Measurements from ENCODE around the gene KRTAP9-7.
"Not testable (repeated sequence)": the region's sequence is repeated elsewhere in the genome, so short reads cannot be mapped to it uniquely, and the experiment has no call there.

KRTAP9-7 gene, protein sequence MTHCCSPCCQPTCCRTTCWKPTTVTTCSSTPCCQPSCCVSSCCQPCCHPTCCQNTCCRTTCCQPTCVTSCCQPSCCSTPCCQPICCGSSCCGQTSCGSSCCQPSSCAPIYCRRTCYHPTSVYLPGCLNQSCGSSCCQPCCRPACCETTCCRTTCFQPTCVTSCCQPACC

DNA sequence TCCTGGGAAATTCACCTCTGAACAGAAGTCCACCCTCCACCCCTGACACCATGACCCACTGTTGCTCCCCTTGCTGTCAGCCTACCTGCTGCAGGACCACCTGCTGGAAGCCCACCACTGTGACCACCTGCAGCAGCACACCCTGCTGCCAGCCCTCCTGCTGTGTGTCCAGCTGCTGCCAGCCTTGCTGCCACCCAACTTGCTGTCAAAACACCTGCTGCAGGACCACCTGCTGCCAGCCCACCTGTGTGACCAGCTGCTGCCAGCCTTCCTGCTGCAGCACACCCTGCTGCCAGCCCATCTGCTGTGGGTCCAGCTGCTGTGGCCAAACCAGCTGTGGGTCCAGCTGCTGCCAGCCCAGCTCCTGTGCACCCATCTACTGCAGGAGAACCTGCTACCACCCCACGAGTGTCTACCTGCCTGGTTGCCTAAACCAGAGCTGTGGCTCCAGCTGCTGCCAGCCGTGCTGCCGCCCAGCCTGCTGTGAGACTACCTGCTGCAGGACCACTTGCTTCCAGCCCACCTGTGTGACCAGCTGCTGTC, at the start of gene KRTAP9-7:
Gene KRTAP9-7 (plus strand): TSS at position 51 of the 543 bp plus-strand sequence. CDS start 0 bp downstream, at position 51.
- not testable (repeated sequence) for H3K27ac ChIP-seq (ENCODE audit: low read length); H3K36me3 ChIP-seq (ENCODE audit: insufficient read depth, low read depth, low read length); H3K9ac ChIP-seq (ENCODE audit: low read depth, low read length); H3K9me3 ChIP-seq (ENCODE audit: insufficient read depth, low read depth, low read length); H3K4me3 ChIP-seq (ENCODE audit: low read length); H3K4me1 ChIP-seq (ENCODE audit: insufficient read depth, low read length); H3K27me3 ChIP-seq (ENCODE audit: insufficient read depth, low read length)

DNA sequence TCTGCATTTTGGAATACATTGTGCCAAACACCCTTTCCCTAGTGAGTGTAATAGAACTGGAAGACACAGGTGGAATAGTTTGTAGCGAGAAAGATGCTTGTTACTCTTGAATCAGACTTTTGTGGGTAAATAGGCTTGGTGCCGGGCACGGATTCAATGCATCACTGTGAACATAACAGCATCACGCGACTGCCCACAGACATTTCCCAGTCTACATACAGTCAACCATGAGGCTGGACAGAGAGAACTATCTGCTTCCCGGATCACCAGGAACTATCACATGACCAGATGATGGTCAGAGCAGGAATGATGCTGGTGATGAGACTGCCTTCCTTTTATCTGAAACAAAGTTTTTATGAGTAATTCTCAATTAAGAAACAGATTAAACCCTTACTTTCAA, 49.4 kb upstream of the KRTAP9-7 start:
- Histone ChIP-seq H3K4me1 (ENCODE audit: insufficient read depth, low read length) (no peaks in the 10 kb centered on the region), H3K36me3 (ENCODE audit: insufficient read depth, low read depth, low read length) (no peaks in the 10 kb centered on the region), H3K9ac (ENCODE audit: low read depth, low read length) (no peak overlapping the region)

DNA sequence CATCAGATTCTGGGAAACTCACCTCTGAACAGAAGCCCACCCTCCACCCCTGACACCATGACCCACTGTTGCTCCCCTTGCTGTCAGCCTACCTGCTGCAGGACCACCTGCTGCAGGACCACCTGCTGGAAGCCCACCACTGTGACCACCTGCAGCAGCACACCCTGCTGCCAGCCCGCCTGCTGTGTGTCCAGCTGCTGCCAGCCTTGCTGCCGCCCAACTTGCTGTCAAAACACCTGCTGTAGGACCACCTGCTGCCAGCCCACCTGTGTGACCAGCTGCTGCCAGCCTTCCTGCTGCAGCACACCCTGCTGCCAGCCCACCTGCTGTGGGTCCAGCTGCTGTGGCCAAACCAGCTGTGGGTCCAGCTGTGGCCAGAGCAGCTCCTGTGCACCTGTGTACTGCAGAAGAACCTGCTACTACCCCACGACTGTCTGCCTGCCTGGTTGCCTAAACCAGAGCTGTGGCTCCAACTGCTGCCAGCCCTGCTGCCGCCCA, 48.9 kb upstream of the KRTAP9-7 start, which contains the start of gene KRTAP9-2:
Gene KRTAP9-2 (plus strand): TSS at position 51 of the 498 bp plus-strand sequence. CDS start 7 bp downstream, at position 58.
- H3K27me3 ChIP-seq (ENCODE audit: insufficient read depth, low read length); H3K36me3 ChIP-seq (ENCODE audit: insufficient read depth, low read depth, low read length); H3K4me1 ChIP-seq (ENCODE audit: insufficient read depth, low read length); H3K27ac ChIP-seq (ENCODE audit: low read length); H3K4me3 ChIP-seq (ENCODE audit: low read length); H3K9me3 ChIP-seq (ENCODE audit: insufficient read depth, low read depth, low read length); H3K9ac ChIP-seq (ENCODE audit: low read depth, low read length): not testable (repeated sequence)

More for the DNA sequence above, 49.4 kb upstream of the KRTAP9-7 start:
- Histone ChIP-seq H3K27ac (ENCODE audit: low read length) (no peak overlapping the region), H3K4me3 (ENCODE audit: low read length) (no peak overlapping the region), H3K27me3 (ENCODE audit: insufficient read depth, low read length) (no peaks in the 10 kb centered on the region), H3K9me3 (ENCODE audit: insufficient read depth, low read depth, low read length) (no peaks in the 10 kb centered on the region)

DNA sequence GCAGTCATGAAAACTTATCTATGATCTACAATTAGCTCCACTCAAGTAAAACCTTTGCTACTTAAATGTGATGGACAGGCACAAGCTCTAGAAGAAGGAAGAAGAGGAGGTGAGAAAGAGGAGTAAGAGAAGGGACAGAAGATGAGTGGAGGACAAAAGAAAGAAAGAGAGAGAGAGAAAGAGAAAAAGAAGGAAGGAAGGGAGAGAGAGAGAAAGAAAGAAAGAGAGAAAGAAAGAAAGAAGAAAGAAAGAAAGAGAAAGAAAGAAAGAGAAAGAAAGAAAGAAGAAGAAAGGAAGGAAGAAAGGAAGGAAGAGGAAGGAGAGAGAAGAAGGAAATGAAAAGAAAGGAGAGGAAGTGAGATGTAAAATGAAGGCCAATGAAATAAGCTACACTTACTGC, 45.4 kb upstream of the KRTAP9-7 start:
- H3K9me3 ChIP-seq (ENCODE audit: insufficient read depth, low read depth, low read length), result no peaks in the 10 kb centered on the region
- no peaks in the 10 kb centered on the region for H3K36me3 ChIP-seq (ENCODE audit: insufficient read depth, low read depth, low read length)
- H3K27me3 ChIP-seq (ENCODE audit: insufficient read depth, low read length), result no peaks in the 10 kb centered on the region
- H3K9ac ChIP-seq (ENCODE audit: low read depth, low read length), result no peak overlapping the region
- H3K27ac ChIP-seq (ENCODE audit: low read length), result no peak overlapping the region
- no peaks in the 10 kb centered on the region for H3K4me1 ChIP-seq (ENCODE audit: insufficient read depth, low read length)
- no peak overlapping the region for H3K4me3 ChIP-seq (ENCODE audit: low read length)

DNA sequence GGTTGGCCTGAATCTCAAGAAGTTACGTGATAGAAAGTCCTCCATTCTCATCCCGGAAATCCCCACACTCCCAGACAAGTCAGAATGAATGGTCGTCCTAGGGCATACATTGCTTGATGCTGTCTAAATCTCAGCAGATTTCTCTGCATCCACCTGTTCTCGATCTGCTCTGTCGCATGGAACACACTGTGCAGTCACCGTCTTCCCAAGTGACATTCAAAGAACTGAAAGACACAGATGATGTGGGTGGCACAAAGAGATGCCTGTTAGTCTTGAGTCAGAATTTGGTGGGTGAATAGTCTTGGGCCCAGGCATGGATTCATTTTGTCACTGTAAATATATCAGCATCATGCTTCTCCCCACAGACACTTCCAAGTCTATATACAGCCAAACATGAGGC, 43.8 kb upstream of the KRTAP9-7 start:
- Histone ChIP-seq H3K4me3 (ENCODE audit: low read length) (no peak overlapping the region), H3K27me3 (ENCODE audit: insufficient read depth, low read length) (no peaks in the 10 kb centered on the region)

DNA sequence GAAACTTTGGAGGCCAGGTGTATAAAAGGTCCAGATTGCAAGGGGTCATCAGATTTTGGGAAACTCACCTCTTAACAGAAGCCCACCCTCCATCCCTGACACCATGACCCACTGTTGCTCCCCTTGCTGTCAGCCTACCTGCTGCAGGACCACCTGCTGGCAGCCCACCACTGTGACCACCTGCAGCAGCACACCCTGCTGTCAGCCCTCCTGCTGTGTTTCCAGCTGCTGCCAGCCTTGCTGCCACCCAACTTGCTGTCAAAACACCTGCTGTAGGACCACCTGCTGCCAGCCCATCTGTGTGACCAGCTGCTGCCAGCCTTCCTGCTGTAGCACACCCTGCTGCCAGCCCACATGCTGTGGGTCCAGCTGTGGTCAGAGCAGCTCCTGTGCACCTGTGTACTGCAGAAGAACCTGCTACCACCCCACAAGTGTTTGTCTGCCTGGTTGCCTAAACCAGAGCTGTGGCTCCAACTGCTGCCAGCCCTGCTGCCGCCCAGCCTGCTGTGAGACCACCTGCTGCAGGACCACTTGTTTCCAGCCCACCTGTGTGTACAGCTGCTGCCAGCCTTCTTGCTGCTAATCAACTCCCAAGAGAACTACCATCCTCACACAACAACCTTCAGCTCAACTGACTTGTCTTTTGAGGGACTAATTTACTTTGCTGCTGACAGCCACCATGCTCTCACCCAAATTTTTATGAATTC, 42.9 kb upstream of the KRTAP9-7 start, which contains the start of gene KRTAP9-3:
Gene KRTAP9-3 (plus strand): TSS at position 51 of the 707 bp plus-strand sequence. CDS start 53 bp downstream, at position 104.
- not testable (repeated sequence) for H3K27me3 ChIP-seq (ENCODE audit: insufficient read depth, low read length); H3K4me1 ChIP-seq (ENCODE audit: insufficient read depth, low read length); H3K9ac ChIP-seq (ENCODE audit: low read depth, low read length); H3K4me3 ChIP-seq (ENCODE audit: low read length); H3K9me3 ChIP-seq (ENCODE audit: insufficient read depth, low read depth, low read length); H3K27ac ChIP-seq (ENCODE audit: low read length); H3K36me3 ChIP-seq (ENCODE audit: insufficient read depth, low read depth, low read length)

More for the DNA sequence above, 43.8 kb upstream of the KRTAP9-7 start:
- H3K36me3 ChIP-seq (ENCODE audit: insufficient read depth, low read depth, low read length), result no peaks in the 10 kb centered on the region
- H3K9ac ChIP-seq (ENCODE audit: low read depth, low read length), result no peak overlapping the region
- H3K9me3 ChIP-seq (ENCODE audit: insufficient read depth, low read depth, low read length), result no peaks in the 10 kb centered on the region
- H3K27ac ChIP-seq (ENCODE audit: low read length), result no peak overlapping the region
- no peaks in the 10 kb centered on the region for H3K4me1 ChIP-seq (ENCODE audit: insufficient read depth, low read length)

DNA sequence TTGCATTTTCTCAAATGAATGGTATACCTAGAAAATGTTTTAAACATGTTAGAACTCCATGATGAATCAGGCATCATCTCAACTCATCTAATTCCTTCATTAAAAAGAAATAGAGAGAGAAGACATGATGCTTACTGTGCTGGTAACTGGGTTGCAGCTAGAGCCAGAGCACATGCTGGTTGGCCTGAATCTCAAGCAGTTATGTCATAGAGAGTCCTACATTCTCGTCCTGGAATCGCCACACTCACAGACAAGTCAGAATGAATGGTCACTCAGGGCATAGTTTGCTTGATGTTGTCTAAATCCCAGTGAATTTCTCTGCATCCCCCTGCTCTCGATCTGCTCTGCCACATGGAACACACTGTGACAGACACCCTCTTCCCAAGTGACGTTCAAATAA, 38.4 kb upstream of the KRTAP9-7 start:
- H3K4me1 ChIP-seq (ENCODE audit: insufficient read depth, low read length), result not testable (repeated sequence)

DNA sequence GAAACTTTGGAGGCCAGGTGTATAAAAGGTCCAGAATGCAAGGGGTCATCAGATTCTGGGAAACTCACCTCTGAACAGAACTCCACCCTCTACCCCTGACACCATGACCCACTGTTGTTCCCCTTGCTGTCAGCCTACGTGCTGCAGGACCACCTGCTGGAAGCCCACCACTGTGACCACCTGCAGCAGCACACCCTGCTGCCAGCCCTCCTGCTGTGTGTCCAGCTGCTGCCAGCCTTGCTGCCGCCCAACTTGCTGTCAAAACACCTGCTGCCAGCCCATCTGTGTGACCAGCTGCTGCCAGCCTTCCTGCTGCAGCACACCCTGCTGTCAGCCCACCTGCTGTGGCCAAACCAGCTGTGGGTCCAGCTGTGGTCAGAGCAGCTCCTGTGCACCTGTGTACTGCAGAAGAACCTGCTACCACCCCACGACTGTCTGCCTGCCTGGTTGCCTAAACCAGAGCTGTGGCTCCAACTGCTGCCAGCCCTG, 37.5 kb upstream of the KRTAP9-7 start, which contains the start of gene KRTAP9-8:
Gene KRTAP9-8 (plus strand): TSS at position 51 of the 489 bp plus-strand sequence. CDS start 53 bp downstream, at position 104.
- H3K36me3 ChIP-seq (ENCODE audit: insufficient read depth, low read depth, low read length); H3K9me3 ChIP-seq (ENCODE audit: insufficient read depth, low read depth, low read length); H3K9ac ChIP-seq (ENCODE audit: low read depth, low read length); H3K27me3 ChIP-seq (ENCODE audit: insufficient read depth, low read length); H3K4me1 ChIP-seq (ENCODE audit: insufficient read depth, low read length); H3K27ac ChIP-seq (ENCODE audit: low read length); H3K4me3 ChIP-seq (ENCODE audit: low read length): not testable (repeated sequence)

More for the DNA sequence above, 38.4 kb upstream of the KRTAP9-7 start:
- not testable (repeated sequence) for H3K4me3 ChIP-seq (ENCODE audit: low read length); H3K27ac ChIP-seq (ENCODE audit: low read length); H3K9ac ChIP-seq (ENCODE audit: low read depth, low read length); H3K9me3 ChIP-seq (ENCODE audit: insufficient read depth, low read depth, low read length); H3K27me3 ChIP-seq (ENCODE audit: insufficient read depth, low read length); H3K36me3 ChIP-seq (ENCODE audit: insufficient read depth, low read depth, low read length)

DNA sequence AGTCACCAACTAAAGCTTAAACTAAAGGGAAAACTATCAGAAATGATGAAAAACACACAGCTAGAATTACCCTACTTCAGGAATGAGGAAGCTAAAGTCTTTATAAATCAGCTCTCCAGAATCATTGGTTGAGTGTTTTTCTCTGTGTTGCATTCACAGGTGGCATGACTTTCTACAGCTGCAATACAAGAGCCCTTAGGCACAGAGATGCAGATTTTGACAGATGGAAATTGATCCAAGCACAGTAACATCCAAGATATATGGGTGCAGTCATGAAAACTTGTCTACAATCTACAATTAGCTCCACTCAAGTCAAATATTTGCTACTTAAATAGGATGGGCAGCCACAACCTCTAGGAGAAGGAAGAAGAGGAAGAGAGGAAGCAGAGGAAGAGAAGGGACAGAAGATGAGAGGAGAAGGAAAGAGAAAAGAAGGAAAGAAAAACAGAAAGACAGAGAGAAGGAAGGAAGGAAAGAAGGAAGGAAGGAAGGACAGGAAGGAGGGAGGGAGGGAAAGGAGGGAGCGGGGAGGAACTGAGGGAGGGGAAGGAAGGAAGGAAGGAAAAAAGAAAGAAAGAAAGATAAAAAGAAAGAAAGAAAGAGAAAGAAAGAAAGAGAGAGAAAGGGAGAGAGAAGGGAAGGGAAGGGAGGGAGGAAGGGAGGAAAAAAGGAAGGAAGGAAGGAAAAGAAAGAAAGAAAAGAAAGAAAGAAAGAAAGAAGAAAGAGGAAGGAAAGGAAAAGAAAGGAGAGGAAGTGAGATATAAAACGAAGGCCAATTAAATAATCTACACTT, 28.3 kb upstream of the KRTAP9-7 start:
- not testable (repeated sequence) for H3K36me3 ChIP-seq (ENCODE audit: insufficient read depth, low read depth, low read length)

DNA sequence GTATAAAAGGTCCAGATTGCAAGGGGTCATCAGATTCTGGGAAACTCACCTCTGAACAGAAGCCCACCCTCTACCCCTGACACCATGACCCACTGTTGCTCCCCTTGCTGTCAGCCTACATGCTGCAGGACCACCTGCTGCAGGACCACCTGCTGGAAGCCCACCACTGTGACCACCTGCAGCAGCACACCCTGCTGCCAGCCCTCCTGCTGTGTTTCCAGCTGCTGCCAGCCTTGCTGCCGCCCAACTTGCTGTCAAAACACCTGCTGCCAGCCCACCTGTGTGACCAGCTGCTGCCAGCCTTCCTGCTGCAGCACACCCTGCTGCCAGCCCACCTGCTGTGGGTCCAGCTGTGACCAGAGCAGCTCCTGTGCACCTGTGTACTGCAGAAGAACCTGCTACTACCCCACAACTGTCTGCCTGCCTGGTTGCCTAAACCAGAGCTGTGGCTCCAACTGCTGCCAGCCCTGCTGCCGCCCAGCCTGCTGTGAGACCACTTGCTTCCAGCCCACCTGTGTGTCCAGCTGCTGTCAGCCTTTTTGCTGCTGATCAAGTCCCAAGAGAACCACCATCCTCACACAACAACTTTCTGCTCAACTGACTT, 25.8 kb upstream of the KRTAP9-7 start, which contains the start of gene KRTAP9-4:
Gene KRTAP9-4 (plus strand): TSS at position 51 of the 604 bp plus-strand sequence. CDS start 34 bp downstream, at position 85.
- not testable (repeated sequence) for H3K36me3 ChIP-seq (ENCODE audit: insufficient read depth, low read depth, low read length); H3K27me3 ChIP-seq (ENCODE audit: insufficient read depth, low read length); H3K4me3 ChIP-seq (ENCODE audit: low read length); H3K27ac ChIP-seq (ENCODE audit: low read length); H3K9me3 ChIP-seq (ENCODE audit: insufficient read depth, low read depth, low read length); H3K9ac ChIP-seq (ENCODE audit: low read depth, low read length); H3K4me1 ChIP-seq (ENCODE audit: insufficient read depth, low read length)

More for the DNA sequence above, 28.3 kb upstream of the KRTAP9-7 start:
- not testable (repeated sequence) for H3K9ac ChIP-seq (ENCODE audit: low read depth, low read length); H3K4me1 ChIP-seq (ENCODE audit: insufficient read depth, low read length); H3K27me3 ChIP-seq (ENCODE audit: insufficient read depth, low read length); H3K9me3 ChIP-seq (ENCODE audit: insufficient read depth, low read depth, low read length); H3K4me3 ChIP-seq (ENCODE audit: low read length); H3K27ac ChIP-seq (ENCODE audit: low read length)

DNA sequence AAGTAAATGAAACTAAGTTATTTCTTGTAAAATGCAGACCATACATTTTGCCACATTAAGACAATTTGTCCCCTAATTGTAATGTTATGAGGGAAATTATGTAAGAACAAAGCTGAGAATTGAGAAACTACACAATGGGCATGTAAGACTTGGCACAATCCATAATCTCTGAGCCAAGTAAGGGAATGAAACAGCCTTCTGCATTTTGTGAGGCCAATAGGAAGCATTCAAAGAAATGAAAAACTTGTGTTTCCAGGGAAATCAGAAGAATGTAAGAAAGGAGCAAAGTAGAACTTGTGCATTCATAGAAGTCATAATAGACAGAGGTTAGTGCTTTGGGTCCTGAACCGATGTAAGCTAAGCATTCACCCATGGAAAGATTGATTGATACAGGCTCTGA, 24.2 kb upstream of the KRTAP9-7 start:
- Histone ChIP-seq H3K9me3 (ENCODE audit: insufficient read depth, low read depth, low read length) (no peaks in the 10 kb centered on the region), H3K36me3 (ENCODE audit: insufficient read depth, low read depth, low read length) (no peaks in the 10 kb centered on the region), H3K9ac (ENCODE audit: low read depth, low read length) (no peak overlapping the region), H3K4me1 (ENCODE audit: insufficient read depth, low read length) (no peaks in the 10 kb centered on the region), H3K4me3 (ENCODE audit: low read length) (no peak overlapping the region), H3K27me3 (ENCODE audit: insufficient read depth, low read length) (peaks cover 4% of the 10 kb centered on the region; the same call in 1 of the 2 replicates), H3K27ac (ENCODE audit: low read length) (no peak overlapping the region)
